GM19351 (cell line): Measurements from ENCODE around the gene PRKAG2.

Source experiments
- ATAC-seq: cut with Tn5 transposase; IDR thresholded peaks from one replicate; pipeline ENCODE4 v1.9.1; 2021; ENCODE audit warnings: mild to moderate bottlenecking, moderate library complexity; ENCODE audit not compliant: unreplicated experiment

PRKAG2 gene

DNA sequence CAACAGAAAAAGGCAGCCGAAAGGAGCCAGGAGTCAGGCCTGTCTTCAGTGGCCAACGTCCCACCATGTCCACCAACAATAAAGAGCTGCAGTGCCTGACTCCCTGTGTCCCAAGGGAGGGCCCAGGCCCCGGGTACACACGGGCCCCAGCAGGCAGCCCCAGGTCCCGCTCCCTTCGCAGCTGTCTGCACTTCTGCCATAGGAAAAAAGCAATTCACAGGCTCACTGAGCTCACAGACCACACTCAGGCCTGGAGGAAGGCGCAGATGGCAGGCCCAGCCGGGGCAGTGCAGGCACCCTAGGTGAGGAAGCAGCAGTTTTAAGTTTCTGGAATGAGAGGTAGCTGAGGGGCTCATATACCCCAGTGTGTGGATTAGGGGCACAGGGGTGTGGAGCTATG is 100.5 kb downstream of the PRKAG2 start:
- ATAC-seq = no peak

DNA sequence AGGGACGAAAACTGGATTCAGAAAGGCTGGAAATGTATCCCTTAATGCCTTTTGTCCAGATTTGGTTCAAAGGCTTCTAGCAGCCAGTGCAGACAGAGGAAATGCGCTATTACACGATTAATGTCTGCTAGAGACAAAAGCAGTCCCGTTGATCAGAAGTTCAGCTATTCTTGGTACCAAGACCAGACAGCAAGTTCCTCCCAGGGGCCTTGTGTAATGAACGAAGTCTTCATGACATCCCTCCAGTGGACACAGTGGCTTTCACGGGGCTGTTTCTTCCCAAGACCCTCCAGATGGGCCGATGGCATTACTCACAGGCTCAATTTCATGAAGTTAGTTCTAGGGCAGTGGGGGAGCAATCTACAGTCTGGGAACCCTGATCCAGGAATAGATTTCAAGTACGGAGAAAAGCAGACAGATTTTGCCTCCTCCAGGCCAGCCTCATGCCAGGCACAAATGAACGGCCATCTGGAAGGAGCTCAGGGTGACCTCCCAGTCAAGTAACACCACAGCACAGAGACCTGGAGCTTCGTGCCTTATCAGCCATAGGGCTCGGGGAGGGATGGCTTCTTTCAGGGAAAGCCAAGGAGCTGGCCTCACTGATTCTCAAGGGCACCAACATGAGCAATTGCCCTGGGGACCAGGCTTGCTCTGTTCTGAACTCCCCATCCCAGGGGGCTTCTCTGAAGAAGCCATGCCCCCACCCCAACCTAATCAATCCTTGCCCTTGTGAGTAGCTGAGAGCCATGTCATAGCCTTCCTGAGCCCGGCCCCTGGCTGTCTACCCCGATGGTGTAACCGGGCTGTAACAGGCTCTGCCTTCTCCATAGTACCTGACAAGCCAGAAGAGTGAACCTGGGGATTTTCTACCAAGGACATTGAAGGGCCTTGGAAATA is 101.1 kb downstream of the PRKAG2 start:
- no peak for ATAC-seq

DNA sequence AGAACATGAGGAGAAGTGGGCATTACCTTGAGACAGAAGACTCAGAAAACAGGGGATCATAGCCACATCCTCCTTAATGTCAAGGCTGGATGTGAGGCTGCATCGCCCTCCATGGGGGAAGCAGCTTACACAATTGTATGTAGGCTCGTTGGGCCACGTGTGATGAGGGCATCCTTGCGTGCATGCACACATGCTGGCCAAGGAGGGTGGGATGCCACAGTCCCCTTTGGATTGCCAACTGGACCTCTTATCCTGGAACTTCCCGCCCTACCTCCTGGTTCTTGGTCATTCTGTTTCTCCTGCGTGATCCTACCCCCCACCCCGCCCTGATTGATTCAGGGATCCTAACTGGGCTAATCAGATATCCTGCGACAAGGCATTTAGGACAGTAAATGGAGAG is 102.0 kb downstream of the PRKAG2 start:
- ATAC-seq = no peak

DNA sequence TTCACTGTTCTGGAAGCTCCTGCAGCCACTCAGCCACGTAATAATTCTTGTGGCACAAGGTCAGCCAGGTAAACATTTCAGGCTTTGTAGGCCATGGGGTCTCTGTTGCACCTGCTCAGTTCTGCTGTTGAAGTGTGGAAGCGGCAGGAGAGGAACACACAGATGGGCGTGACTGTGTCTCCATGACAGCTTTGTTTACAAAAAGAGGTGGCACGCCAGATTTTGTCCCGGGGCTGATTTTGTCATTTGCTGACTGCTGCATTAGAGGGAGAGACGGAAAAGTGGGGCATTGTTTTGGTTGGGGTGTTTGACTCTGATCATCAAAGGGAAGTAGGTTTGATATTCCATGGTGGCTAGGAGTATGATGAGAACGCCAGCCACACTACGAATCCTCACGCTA is 103.1 kb downstream of the PRKAG2 start:
- ATAC-seq = no peak

DNA sequence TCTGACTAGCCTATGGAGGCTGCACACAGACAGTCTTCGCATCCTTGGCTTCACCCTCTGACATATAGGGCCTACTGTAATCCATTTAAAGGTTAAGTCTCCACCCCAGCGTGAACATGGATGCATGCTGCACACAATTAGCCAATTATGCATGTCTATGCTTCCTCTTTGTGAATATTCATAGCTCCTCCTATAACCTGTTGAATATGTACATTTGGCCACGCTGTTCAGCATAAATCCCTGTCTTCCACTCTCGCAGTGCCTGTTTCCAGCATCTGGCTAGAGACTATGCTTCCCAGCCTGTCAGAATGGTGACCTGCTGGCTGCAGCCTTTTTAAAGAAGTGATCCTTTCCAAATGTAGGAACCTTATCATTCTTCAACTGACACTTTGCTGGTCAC is 106.7 kb downstream of the PRKAG2 start:
- no peak for ATAC-seq

DNA sequence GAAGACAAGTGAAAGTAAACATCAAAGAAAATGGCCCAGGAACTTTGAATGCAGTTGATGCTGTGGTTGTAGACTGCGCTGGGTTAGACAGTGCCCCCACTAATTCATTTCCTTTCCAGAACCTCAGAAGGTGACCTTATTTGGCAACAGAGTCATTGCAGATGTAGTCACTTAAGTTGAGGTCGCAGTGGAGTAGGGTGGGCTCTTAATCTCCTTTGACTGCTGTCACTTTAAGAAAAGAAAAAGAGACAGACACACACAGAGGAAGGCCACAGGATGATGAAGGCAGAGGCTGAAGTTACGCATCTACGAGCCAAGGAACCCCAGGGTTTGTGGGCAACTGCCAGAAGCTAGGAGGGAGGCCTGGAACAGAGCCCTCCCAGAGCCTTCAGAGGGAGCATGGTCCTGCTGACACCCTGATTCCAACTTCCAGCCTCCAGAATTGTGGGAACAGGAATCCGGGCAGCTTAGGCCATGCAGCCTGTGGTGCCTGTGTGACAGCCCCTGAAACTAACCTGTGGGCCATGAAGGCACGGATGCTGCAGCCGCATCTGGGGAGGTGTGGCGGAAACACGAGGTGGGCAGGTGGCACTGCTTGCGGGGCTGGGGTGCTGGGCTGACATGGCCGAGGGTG is 107.6 kb downstream of the PRKAG2 start:
- ATAC-seq = peak; percentile 82

DNA sequence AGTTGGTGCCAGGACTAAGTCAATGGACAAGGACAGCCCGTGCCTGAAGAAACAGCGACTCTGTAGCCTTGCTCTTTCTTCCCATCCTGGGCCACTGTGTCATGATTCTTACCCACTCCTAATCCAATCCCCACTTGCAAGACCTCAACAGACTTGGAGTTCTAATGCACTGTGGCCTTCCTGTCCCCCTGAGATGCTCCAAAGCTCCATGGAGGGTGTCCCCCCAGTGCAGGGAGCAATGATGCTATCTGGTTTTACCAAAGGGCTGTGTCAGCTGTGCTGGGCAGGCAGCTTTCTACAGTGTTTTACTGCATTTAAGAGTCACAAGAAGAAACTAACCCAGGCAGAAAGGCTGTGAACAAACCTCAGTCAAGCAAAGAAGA is 108.1 kb downstream of the PRKAG2 start:
- no peak for ATAC-seq

DNA sequence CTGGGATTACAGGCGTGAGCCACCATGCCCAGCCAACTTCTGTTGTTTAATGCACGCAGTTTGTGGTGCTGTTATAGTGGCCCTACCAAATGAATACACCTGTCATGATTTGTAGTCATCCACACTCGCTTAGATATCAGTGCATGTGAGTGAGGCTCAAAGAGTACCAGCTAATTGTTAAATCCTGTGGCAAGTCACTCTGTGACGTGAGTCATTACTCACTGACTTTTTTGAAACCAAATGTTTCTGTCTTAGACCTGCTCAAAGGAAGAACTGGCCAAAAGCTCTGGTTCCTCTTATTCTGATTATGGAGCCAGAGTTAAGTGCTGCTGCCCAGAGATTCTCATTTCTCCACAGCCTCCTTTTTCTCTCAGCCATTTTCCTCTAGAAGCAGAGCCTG is 109.4 kb downstream of the PRKAG2 start:
- ATAC-seq = no peak

DNA sequence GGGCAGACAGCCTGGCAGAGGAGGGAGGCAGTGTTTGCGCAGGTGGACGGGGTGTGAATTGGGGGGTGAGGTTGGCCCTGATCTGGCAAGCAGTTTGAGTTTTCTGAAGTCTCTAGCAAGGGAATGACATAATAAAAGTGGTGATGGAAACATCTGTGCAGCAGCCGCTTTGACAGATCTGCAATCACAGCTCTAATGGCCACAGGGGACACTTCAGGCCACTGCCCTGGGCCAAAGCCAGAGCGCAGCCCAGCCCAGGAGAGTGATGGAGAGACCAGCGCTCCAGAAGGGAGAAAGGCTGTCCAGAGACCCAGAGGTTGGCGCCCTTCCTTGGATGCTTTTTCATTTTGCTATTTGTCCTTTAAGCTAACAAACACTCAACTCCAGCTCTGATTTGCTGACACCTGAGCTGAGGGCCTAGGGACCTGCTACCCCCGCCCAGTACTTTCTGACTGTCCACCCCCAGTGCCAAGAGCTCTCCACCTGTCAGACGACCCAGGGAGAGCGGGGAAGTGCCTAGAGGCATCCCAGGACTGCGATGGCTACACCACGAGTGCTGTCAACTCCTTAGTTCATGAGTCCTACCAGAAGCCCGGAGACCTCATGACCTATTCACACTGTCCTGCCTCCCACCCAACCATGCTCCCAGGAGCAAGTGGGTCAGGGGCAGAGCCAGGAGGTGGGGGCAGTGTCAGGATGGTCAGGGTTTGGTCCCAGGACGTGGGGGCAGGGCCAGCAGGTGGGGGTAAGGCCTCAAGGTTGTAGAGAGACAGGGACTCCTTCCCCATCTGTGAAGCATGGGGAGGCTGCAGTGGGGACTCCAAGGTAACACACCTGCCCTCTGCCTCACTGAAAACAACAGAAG is 112.6 kb downstream of the PRKAG2 start:
- ATAC-seq = no peak

DNA sequence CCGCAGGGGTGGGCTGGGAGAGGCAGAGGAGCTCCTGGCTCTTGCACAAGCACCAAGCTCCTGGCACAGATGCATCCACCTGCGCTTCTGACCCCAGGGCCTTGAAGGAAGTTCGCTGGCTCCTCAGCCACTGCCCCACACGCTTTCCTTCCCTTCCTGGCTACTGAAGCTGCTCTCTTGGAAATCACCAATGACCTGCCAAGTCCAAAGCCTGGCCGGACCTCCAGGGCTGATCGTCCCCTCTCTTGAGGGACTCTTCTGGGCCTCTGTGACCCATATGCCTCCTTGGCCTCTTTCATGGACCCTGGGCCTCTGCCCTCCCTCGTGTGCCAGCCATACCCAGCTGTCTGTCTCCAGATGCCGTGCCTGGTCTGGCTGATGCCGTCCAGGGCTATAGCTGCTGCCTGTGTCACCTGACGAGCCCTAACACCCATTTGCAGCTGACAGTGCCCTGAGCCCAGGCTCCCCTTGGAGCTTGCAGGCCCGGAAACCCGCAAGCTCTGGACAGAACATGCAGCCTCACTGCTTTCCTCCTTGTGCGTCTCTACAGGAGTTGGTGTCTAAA is 113.4 kb downstream of the PRKAG2 start:
- ATAC-seq = no peak

DNA sequence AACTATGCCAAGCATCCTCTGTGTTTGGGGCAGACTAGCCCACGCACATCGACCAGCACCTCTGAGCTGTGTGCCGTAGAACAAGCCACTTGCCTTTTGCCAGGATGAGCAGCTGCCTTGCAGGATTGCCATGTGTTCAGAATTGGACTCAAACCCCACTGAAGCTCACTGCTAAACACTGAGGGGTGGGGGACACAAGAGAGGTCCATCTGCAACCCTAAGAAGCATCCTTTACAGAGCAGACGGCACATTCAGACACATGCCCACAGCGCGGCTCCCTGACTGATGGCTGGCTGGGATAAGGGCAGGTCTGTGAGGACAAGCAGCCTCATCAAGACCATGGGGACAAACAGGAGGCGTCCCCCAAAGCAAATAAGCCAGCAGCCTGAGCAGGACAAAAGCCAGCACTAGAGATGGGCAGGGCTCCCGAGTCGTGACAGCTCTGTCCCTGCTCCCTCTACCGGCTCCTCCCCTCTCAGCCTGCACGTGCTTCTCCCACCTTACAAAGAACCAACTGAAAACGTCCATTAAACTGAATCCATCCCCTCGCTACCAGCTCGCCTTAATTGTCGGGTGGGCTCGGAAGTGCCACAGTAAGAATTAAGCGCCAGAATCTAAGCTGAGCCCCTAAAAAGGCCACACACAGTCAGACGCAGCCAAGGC is 114.2 kb downstream of the PRKAG2 start:
- no peak for ATAC-seq

DNA sequence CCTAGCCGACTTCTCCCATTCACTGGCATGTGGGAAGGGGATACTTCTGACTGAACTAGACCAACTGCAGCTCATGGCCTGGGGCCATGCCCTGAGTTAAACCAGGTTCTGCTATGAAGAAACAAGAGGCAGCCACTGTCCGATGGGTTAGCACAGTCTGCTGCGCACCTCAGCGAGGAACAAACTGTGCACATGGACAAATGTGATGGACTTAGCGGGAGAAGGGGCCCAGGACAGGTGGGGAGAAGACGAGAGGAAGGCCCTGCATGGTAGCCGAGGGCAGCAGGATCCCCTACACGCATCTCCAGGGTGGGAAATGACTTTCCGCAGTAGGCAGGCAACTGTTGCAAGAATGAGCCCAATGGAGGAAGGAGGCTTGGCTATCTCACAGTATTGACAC is 115.0 kb downstream of the PRKAG2 start:
- ATAC-seq = no peak

DNA sequence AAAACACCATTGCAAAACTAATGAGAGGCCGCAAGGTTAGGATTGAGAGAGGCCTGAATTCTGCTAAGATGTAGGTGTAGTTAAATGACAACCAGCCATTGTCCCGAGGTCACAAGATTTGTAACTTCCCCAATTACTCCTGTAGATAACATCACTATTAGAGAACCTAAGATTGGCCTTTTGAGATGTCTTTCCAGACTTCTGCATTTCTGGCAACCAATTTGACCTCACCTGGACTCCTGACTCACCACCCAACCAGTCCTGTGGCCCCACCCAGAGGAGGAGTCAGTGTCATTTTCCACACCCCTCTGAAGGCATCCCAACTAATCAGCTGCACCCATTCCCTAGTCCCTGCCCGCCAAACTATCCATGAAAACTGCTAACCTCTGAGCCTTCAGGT is 115.7 kb downstream of the PRKAG2 start:
- no peak for ATAC-seq

DNA sequence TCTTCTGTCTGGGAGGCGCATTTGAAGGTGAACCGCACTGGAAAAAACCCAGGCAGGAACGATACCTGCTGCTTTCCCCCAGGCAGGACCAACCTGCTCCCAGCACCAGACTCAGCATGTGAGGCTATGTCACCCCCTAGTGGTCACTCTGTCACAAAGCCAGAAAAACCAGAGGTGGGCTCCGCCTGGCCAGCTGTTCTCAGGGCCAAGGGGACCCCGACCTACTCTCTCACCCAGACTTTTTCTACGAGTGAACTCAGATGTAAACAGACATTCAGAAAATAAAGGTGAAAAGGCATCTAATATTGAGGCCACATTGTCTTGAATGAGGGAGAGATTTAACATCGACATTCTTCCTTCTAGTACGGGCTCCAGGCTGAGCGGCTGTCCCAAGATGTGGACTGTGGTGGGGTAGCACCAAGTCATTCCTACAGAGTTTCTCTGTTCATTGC is 117.3 kb downstream of the PRKAG2 start:
- ATAC-seq = peak; percentile 69

DNA sequence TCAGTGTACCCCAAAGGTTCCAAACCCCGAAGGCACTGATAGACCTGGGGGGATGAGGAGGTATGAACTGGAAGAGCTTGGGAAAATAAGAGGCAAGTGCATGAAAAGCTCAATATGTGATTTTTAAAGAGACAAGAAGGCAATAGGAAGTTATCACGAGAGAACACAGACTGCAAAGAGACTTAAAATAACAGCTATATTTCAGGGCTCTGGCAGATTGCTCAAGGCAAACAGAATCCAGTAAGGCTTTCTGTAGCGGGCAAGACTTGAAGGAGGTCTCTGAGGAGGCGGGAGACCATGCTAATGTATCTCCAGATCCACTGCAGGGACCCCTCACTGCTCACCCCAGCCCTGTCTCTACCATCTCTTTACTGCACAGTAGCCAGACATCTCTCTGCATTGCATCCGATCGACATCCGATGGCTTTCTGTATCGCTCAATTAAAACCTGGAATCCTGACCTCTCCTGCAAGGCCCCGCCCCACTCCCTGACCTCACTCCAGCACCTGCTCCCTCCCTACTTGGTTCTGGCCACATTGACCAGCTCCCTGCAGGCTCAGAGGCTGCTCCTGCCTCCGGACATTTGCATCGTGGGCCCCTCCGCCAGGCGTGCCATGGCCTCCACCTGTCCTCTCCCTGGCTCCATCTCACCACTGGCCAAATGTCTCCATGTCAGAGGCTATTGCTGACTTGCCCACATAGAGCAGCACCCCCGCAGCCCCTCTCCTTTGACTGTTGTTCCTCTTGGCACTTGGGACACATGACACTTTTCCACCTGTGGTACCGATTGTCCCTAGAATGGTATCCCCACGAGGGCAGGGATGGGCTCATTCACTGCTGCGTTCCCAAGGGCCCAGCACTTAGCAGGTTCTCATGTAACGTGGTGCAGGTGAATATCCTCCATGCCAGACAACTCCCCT is 118.0 kb downstream of the PRKAG2 start:
- ATAC-seq = no peak

DNA sequence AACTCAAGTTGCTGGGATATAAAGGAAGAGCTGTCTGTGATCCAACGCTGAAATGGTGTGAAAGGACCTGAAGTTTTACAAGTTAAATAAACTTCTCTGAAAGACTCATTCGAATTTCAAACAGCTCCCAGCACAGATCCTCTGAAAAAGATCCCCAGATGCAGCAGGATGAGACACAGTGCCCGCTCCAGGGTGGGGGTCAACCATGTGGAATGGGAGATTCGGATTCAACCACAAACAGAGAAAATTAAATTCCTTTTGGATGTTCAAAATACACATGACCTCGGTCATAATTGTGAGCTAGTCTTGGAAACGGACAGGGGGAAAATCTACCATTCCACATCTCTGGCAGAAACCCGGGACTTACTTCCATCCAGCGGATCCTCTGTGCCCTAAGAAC is 119.6 kb downstream of the PRKAG2 start:
- no peak for ATAC-seq

DNA sequence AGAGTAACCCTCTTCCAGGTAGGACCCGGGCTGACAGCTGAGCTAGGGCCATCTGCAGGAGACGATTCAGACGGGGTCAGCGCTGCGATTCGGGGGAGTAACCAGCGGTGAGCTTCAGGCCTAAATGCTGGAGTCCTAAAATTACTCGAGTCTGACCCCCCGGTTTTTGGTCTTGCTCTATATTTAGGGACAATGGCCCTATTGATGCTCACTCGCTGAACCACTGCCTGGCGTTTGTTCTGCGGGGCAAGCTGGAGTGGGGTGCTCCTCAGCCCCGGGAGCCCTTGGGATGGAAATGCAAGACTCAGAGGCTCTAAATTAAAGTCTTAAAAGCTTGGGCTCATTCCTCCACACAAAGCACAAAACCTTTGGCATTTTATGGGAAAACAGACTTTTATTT is 120.0 kb downstream of the PRKAG2 start:
- no peak for ATAC-seq

DNA sequence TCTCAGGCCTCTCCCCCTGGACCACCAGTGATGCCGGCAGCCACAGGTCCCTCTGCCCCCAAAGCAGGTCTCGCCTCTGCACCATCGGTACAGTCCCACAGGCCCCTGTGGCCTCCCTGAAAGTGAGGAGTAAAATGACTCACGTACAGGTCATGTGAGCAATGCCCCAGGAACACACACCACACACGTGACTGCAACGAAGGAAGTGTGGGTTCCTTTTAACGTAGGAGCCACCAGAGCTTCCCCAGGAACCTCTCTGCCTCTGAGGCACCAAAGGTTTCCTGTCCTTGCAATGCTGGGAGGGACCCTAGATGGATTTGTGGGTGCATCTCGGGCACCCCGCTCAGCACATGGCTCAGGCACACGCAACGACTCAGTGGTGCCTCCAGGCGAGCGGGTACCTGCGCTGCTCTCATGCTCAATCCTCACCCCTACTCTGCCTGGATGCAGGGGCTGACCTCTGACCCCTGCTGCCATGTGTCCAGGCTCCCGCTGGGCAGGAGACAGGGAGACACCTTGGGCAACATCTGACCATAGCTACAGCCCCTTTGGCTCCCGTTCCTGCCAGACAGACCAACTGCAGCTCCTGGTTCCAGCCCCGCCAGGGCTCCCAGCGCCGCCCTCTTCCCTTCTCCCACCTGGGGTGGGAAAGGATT is 120.7 kb downstream of the PRKAG2 start:
- peak; percentile 52 for ATAC-seq
